SK-N-SH (cell line): ENCODE data around the gene AFAP1. TPM values are rescaled to one million over a fixed set of nuclear protein-coding genes. Genes with fewer than 3 reads are reported as not detected.

Experiments
- CTCF ChIA-PET: fragments of 300-600, 350-600 bp; formaldehyde crosslinking; extraction: SDS; loops from one replicate; lab custom pipeline; 2021; lab: Yijun Ruan, JAX
- POLR2A ChIA-PET: fragments of 350-600 bp; sonication (Branson Sonifier 250); formaldehyde crosslinking; extraction: SDS; loops from one replicate; lab custom pipeline; 2020; ENCODE audit warnings: antibody characterized with exemption, inconsistent platforms; lab: Yijun Ruan, JAX
- DNase-seq: peaks from one replicate; pipeline ENCODE4 v3.0.0; 2012
- H2AFZ ChIP-seq: fragments of 200-600 bp; sonication (generic); 2 replicates; pipeline ENCODE4 v1.8.1; 2016; ENCODE audit warnings: antibody characterized with exemption, mild to moderate bottlenecking, low read depth
- H3F3A ChIP-seq: fragments of 200-600 bp; sonication (generic); replicated peaks from 2 replicates; pipeline ENCODE3; 2016; ENCODE audit warnings: antibody characterized with exemption, mild to moderate bottlenecking; ENCODE audit not compliant: insufficient read depth
- H3K27ac ChIP-seq, 2 experiments: fragments of 200-500 bp in 1 of 2; fragments of 200-600 bp in 1 of 2; sonication (Bioruptor generic) in 1 of 2; sonication (generic), shearing (Covaris generic) in 1 of 2; 2 replicates each; pipeline versions ENCODE4 v1.5.1 to v1.6.1; 2014 to 2016; ENCODE audit warnings: low read depth in 2 of 2, inconsistent platforms in 1 of 2, low read length in 1 of 2, mild to moderate bottlenecking in 1 of 2, mixed read lengths in 1 of 2
- H3K27me3 ChIP-seq: fragments of 200-600 bp; sonication (generic), shearing (Covaris generic); 2 replicates; pipeline ENCODE4 v1.6.1; 2016; ENCODE audit warnings: mixed run types; ENCODE audit not compliant: insufficient read depth
- H3K36me3 ChIP-seq, 2 experiments: fragments of 200-500 bp in 1 of 2; fragments of 200-600 bp in 1 of 2; sonication (Bioruptor generic) in 1 of 2; sonication (generic) in 1 of 2; replicated peaks in 1 of 2; 2 replicates each; pipeline versions ENCODE3 to v1.5.1; 2014 to 2016; ENCODE audit warnings: low read length in 1 of 2, mild to moderate bottlenecking in 1 of 2; ENCODE audit not compliant: insufficient read depth in 2 of 2, control insufficient read depth in 1 of 2
- H3K4me1 ChIP-seq, 2 experiments: fragments of 200-500 bp in 1 of 2; fragments of 200-600 bp in 1 of 2; sonication (Bioruptor generic) in 1 of 2; sonication (generic), shearing (Covaris generic) in 1 of 2; 2 replicates each; pipeline versions ENCODE4 v1.5.1 to v1.6.1; 2014 to 2016; ENCODE audit warnings: low read depth in 1 of 2, low read length in 1 of 2, mixed run types in 1 of 2; ENCODE audit not compliant: insufficient read depth in 2 of 2, control insufficient read depth in 1 of 2
- H3K4me2 ChIP-seq: fragments of 200-600 bp; sonication (generic), shearing (Covaris generic); 2 replicates; pipeline ENCODE4 v1.6.1; 2017; ENCODE audit warnings: mixed run types
- H3K4me3 ChIP-seq, 2 experiments: fragments of 200-500 bp in 1 of 2; fragments of 200-600 bp in 1 of 2; sonication (Bioruptor generic) in 1 of 2; sonication (generic), shearing (Covaris generic) in 1 of 2; 2 replicates each; pipeline versions ENCODE4 v1.5.1 to v1.8.1; 2014 to 2016; ENCODE audit warnings: low read depth in 2 of 2, inconsistent platforms in 1 of 2, low read length in 1 of 2, mild to moderate bottlenecking in 1 of 2, mixed read lengths in 1 of 2, moderate library complexity in 1 of 2
- H3K79me2 ChIP-seq: fragments of 200-600 bp; sonication (generic); 2 replicates; pipeline ENCODE4 v1.8.1; 2017; ENCODE audit warnings: mild to moderate bottlenecking; ENCODE audit not compliant: insufficient read depth
- H3K9ac ChIP-seq: fragments of 200-600 bp; sonication (generic); 2 replicates; pipeline ENCODE4 v1.6.1; 2017; ENCODE audit warnings: mixed run types
- H3K9me2 ChIP-seq: fragments of 200-600 bp; sonication (generic); 2 replicates; pipeline ENCODE4 v1.6.1; 2017; ENCODE audit warnings: mixed run types
- H3K9me3 ChIP-seq: fragments of 200-600 bp; sonication (generic); 2 replicates; pipeline ENCODE4 v1.6.1; 2017; ENCODE audit warnings: mixed run types, mild to moderate bottlenecking, moderate library complexity
- H4K20me1 ChIP-seq: fragments of 200-600 bp; sonication (generic); 2 replicates; pipeline ENCODE4 v1.6.1; 2017; ENCODE audit warnings: mild to moderate bottlenecking, mixed run types; ENCODE audit not compliant: insufficient read depth
- CHD2 ChIP-seq: fragments of 150-350 bp; IDR thresholded peaks from 2 replicates; pipeline ENCODE4 v1.6.1; 2018; ENCODE audit warnings: low read length; ENCODE audit not compliant: partially characterized antibody
- CTCF ChIP-seq: fragments of 200-600 bp; sonication (generic); IDR thresholded peaks from 2 replicates; pipeline ENCODE4 v1.6.1; 2017; ENCODE audit warnings: antibody characterized with exemption, mild to moderate bottlenecking, moderate library complexity
- ELF1 ChIP-seq: IDR thresholded peaks from 2 replicates; pipeline ENCODE4 v1.4.0; 2012
- EZH2phosphoT487 ChIP-seq: fragments of 200-600 bp; sonication (generic); IDR thresholded peaks from 2 replicates; pipeline ENCODE4 v1.6.1; 2017; ENCODE audit warnings: low read depth, mixed run types, mild to moderate bottlenecking, antibody characterized with exemption, moderate library complexity, borderline replicate concordance
- FOSL2 ChIP-seq: IDR thresholded peaks from 2 replicates; pipeline ENCODE4 v1.4.0; 2012; ENCODE audit warnings: low read depth, mild to moderate bottlenecking, moderate library complexity, borderline replicate concordance
- FOXJ3 ChIP-seq: sonication (generic); formaldehyde crosslinking; IDR thresholded peaks from 2 replicates; pipeline ENCODE4 v1.5.1; 2020; ENCODE audit warnings: mild to moderate bottlenecking, missing genetic modification reagents
- FOXM1 ChIP-seq: IDR thresholded peaks from 2 replicates; pipeline ENCODE4 v1.4.0; 2012; ENCODE audit warnings: low read depth, mild to moderate bottlenecking
- GATA2 ChIP-seq: sonication (generic); formaldehyde crosslinking; IDR thresholded peaks from 2 replicates; pipeline ENCODE4 v1.5.0; 2020; ENCODE audit warnings: mild to moderate bottlenecking, missing genetic modification reagents
- IRF3 ChIP-seq: fragments of 150-350 bp; IDR thresholded peaks from 2 replicates; pipeline ENCODE4 v1.6.1; 2016; ENCODE audit warnings: mild to moderate bottlenecking, low read depth, low read length
- JUND ChIP-seq: IDR thresholded peaks from 2 replicates; pipeline ENCODE4 v1.4.0; 2012
- MEF2A ChIP-seq: IDR thresholded peaks from 2 replicates; pipeline ENCODE4 v1.4.0; 2012; ENCODE audit warnings: low read depth, borderline replicate concordance
- MXI1 ChIP-seq: IDR thresholded peaks from 2 replicates; pipeline ENCODE4 v1.6.1; 2012; ENCODE audit warnings: mild to moderate bottlenecking, low read depth, low read length, improper control_type of control experiment
- NRF1 ChIP-seq: IDR thresholded peaks from 2 replicates; pipeline ENCODE4 v1.6.1; 2012; ENCODE audit warnings: low read depth, mild to moderate bottlenecking, low read length
- RAD21 ChIP-seq: IDR thresholded peaks from 2 replicates; pipeline ENCODE4 v1.6.1; 2012; ENCODE audit warnings: mild to moderate bottlenecking, low read length
- SIN3A ChIP-seq: IDR thresholded peaks from 2 replicates; pipeline ENCODE4 v1.6.1; 2012; ENCODE audit warnings: low read depth, mild to moderate bottlenecking, low read length, moderate library complexity, borderline replicate concordance
- TAF1 ChIP-seq: IDR thresholded peaks from 2 replicates; pipeline ENCODE4 v1.6.1; 2012; ENCODE audit warnings: low read depth, mild to moderate bottlenecking, low read length, moderate library complexity, borderline replicate concordance
- TCF12 ChIP-seq: IDR thresholded peaks from 2 replicates; pipeline ENCODE4 v1.4.0; 2012
- TEAD4 ChIP-seq: IDR thresholded peaks from 2 replicates; pipeline ENCODE4 v1.4.0; 2012; ENCODE audit warnings: mild to moderate bottlenecking, borderline replicate concordance; ENCODE audit not compliant: insufficient read depth
- YY1 ChIP-seq: IDR thresholded peaks from 2 replicates; pipeline ENCODE4 v1.4.0; 2012; ENCODE audit warnings: low read depth, mild to moderate bottlenecking
- WGBS: methylation state at CpG from one replicate; pipeline ENCODE4 v1.1.6; 2017; ENCODE audit warnings: low lambda C conversion rate; 5-methylcytosine and 5-hydroxymethylcytosine counted together
- polyA plus RNA-seq, 3 experiments: library from polyadenylated mRNA; depleted of rRNA; stranded (reverse); fragments of >200 nt; gene quantifications; 2 replicates each; pipeline ENCODE4 v1.2.3, GENCODE V29; 2012
- TF ChIP-seq, protein P1 (sequence below): IDR thresholded peaks from 2 replicates; pipeline ENCODE4; 2012
- TF ChIP-seq, protein P2 (sequence below): fragments of 150-350 bp; IDR thresholded peaks from 2 replicates; pipeline ENCODE4 v1.6.1; 2017; ENCODE audit warnings: antibody characterized with exemption, low read length, low read depth, borderline replicate concordance
- TF ChIP-seq, protein P3 (sequence below): IDR thresholded peaks from 2 replicates; pipeline ENCODE4 v1.4.0; 2012; ENCODE audit warnings: low read depth, borderline replicate concordance
- TF ChIP-seq, protein P4 (sequence below): IDR thresholded peaks from 2 replicates; pipeline ENCODE4 v1.4.0; 2012; ENCODE audit warnings: low read depth, borderline replicate concordance
- TF ChIP-seq, protein P5 (sequence below): IDR thresholded peaks from 2 replicates; pipeline ENCODE4 v1.4.0; 2012; ENCODE audit warnings: low read depth

The AFAP1 gene
- polyA plus RNA-seq, 1 of the 3 experiments (the other 2 are of a cell fraction), result 67.9 TPM

- POLR2A ChIA-PET, result no interaction called here
- WGBS, result 20% methylated on average over 6 of the region's 6 CpGs
- H3K79me2 ChIP-seq, result peaks cover 83% of the 10 kb centered on the region
- TF ChIP-seq, protein P1, sequence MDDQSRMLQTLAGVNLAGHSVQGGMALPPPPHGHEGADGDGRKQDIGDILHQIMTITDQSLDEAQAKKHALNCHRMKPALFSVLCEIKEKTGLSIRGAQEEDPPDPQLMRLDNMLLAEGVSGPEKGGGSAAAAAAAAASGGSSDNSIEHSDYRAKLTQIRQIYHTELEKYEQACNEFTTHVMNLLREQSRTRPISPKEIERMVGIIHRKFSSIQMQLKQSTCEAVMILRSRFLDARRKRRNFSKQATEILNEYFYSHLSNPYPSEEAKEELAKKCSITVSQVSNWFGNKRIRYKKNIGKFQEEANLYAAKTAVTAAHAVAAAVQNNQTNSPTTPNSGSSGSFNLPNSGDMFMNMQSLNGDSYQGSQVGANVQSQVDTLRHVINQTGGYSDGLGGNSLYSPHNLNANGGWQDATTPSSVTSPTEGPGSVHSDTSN, result peak; percentile 78
- TF ChIP-seq MXI1, result no peak
- no peak for TF ChIP-seq MEF2A
- TF ChIP-seq FOSL2, result peak; percentile 58; the same call in 1 of the 2 replicates
- no peak for TF ChIP-seq RAD21
- TF ChIP-seq FOXM1, result peak; percentile 79; the same call in 1 of the 2 replicates
- TF ChIP-seq FOXJ3 (CRISPR knock-in tag), result no peak
- no peak for TF ChIP-seq GATA2 (CRISPR knock-in tag)
- TF ChIP-seq, protein P2, sequence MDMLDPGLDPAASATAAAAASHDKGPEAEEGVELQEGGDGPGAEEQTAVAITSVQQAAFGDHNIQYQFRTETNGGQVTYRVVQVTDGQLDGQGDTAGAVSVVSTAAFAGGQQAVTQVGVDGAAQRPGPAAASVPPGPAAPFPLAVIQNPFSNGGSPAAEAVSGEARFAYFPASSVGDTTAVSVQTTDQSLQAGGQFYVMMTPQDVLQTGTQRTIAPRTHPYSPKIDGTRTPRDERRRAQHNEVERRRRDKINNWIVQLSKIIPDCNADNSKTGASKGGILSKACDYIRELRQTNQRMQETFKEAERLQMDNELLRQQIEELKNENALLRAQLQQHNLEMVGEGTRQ, result no peak
- TF ChIP-seq, protein P3, sequence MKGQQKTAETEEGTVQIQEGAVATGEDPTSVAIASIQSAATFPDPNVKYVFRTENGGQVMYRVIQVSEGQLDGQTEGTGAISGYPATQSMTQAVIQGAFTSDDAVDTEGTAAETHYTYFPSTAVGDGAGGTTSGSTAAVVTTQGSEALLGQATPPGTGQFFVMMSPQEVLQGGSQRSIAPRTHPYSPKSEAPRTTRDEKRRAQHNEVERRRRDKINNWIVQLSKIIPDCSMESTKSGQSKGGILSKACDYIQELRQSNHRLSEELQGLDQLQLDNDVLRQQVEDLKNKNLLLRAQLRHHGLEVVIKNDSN, result no peak
- TF ChIP-seq IRF3, result no peak
- TF ChIP-seq NRF1, result no peak
- TF ChIP-seq, protein P4, sequence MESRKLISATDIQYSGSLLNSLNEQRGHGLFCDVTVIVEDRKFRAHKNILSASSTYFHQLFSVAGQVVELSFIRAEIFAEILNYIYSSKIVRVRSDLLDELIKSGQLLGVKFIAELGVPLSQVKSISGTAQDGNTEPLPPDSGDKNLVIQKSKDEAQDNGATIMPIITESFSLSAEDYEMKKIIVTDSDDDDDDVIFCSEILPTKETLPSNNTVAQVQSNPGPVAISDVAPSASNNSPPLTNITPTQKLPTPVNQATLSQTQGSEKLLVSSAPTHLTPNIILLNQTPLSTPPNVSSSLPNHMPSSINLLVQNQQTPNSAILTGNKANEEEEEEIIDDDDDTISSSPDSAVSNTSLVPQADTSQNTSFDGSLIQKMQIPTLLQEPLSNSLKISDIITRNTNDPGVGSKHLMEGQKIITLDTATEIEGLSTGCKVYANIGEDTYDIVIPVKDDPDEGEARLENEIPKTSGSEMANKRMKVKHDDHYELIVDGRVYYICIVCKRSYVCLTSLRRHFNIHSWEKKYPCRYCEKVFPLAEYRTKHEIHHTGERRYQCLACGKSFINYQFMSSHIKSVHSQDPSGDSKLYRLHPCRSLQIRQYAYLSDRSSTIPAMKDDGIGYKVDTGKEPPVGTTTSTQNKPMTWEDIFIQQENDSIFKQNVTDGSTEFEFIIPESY, result no peak
- peak; percentile 34; the same call in 1 of the 2 replicates for TF ChIP-seq ELF1
- TF ChIP-seq EZH2phosphoT487, result no peak
- no peak for TF ChIP-seq CHD2
- peak; percentile 25; the same call in 1 of the 2 replicates for TF ChIP-seq SIN3A
- TF ChIP-seq CTCF, result no peak; the same call in 1 of the 2 replicates
- peak; percentile 69 for TF ChIP-seq JUND
- peak; percentile 92 for TF ChIP-seq TCF12
- TF ChIP-seq TEAD4, result peak; percentile 65; the same call in 1 of the 2 replicates
- TF ChIP-seq, protein P5, sequence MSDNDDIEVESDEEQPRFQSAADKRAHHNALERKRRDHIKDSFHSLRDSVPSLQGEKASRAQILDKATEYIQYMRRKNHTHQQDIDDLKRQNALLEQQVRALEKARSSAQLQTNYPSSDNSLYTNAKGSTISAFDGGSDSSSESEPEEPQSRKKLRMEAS, result peak; percentile 69
- TF ChIP-seq YY1, result 0 out of 2 replicates have a peak, but pooled peaks have one; percentile 53
- TF ChIP-seq TAF1, result peak; percentile 10; the same call in 1 of the 2 replicates
Measured at GRCh38 chr4:7861440-7861881, 78.2 kb downstream of the AFAP1 start.

More at GRCh38 chr4:7861440-7861881, 78.2 kb downstream of the AFAP1 start:
- no peak overlapping the region for H2AFZ ChIP-seq
- CTCF ChIA-PET, result no interaction called here
- peak overlapping the region; percentile 36 to 96; a peak in 3 of 4 replicates for H3K27ac ChIP-seq
- H3K27me3 ChIP-seq, result no peaks in the 10 kb centered on the region
- H3K9ac ChIP-seq, result peak overlapping the region; percentile 66
- no peak overlapping the region for H3K4me3 ChIP-seq
- H3K9me3 ChIP-seq, result no peaks in the 10 kb centered on the region
- H3K9me2 ChIP-seq, result no peaks in the 10 kb centered on the region
- H3K4me2 ChIP-seq, result peak overlapping the region; percentile 41; the same call in 1 of the 2 replicates
- H3K4me1 ChIP-seq, result peaks cover 22 to 57% of the 10 kb centered on the region in 2 experiments
- H3F3A ChIP-seq, result peaks cover 80% of the 10 kb centered on the region
- peaks cover 11 to 31% of the 10 kb centered on the region in 2 experiments for H3K36me3 ChIP-seq
- no peaks in the 10 kb centered on the region for H4K20me1 ChIP-seq
- DNase-seq, result no peak
